Mucosa of stomach (tissue), 1 donor: ENCODE data around the gene THAP3.
A peak's percentile ranks its signal among the peaks of the same experiment; 100 is the strongest.

ENCODE experiments used
- H3K27me3 ChIP-seq: one replicate; pipeline ENCODE4 v1.7.0; 2013; ENCODE audit warnings: mild to moderate bottlenecking, low read length; ENCODE audit not compliant: control insufficient read depth, insufficient read depth
- H3K36me3 ChIP-seq: one replicate; pipeline ENCODE4 v1.7.0; 2013; ENCODE audit warnings: low read length; ENCODE audit not compliant: control insufficient read depth, insufficient read depth
- H3K4me1 ChIP-seq: one replicate; pipeline ENCODE4 v1.7.0; 2013; ENCODE audit warnings: mild to moderate bottlenecking, low read length; ENCODE audit not compliant: control insufficient read depth, insufficient read depth
- H3K4me3 ChIP-seq: one replicate; pipeline ENCODE4 v1.7.0; 2013; ENCODE audit warnings: low read length
- H3K9ac ChIP-seq: one replicate; pipeline ENCODE4 v1.7.0; 2013; ENCODE audit warnings: mild to moderate bottlenecking, low read length, moderate library complexity
- H3K9me3 ChIP-seq: one replicate; pipeline ENCODE4 v1.7.0; 2013; ENCODE audit warnings: mild to moderate bottlenecking, low read length, moderate library complexity; ENCODE audit not compliant: control insufficient read depth
- donor health status: Pancreatic carcinoma.

The THAP3 gene

GRCh38 chr1:6622396-6623152, 2.1 kb upstream of the THAP3 start:
- H3K9ac ChIP-seq, result no peak overlapping the region
- H3K36me3 ChIP-seq, result no peaks in the 10 kb centered on the region
- H3K4me1 ChIP-seq, result peaks cover 14% of the 10 kb centered on the region
- no peak overlapping the region for H3K4me3 ChIP-seq
- no peaks in the 10 kb centered on the region for H3K27me3 ChIP-seq
- H3K9me3 ChIP-seq, result no peaks in the 10 kb centered on the region

- no peak overlapping the region for H3K9ac ChIP-seq
- H3K27me3 ChIP-seq, result no peaks in the 10 kb centered on the region
- no peaks in the 10 kb centered on the region for H3K9me3 ChIP-seq
- peaks cover 14% of the 10 kb centered on the region for H3K4me1 ChIP-seq
- H3K36me3 ChIP-seq, result peaks cover 8% of the 10 kb centered on the region
- no peak overlapping the region for H3K4me3 ChIP-seq
Observed at GRCh38 chr1:6623269-6623965, 1.3 kb upstream of the THAP3 start.

GRCh38 chr1:6625584-6626149, 999 bp downstream of the THAP3 start:
- Histone ChIP-seq H3K4me1 (peaks cover 14% of the 10 kb centered on the region), H3K27me3 (no peaks in the 10 kb centered on the region), H3K36me3 (peaks cover 9% of the 10 kb centered on the region), H3K4me3 (peak overlapping the region; percentile 15), H3K9ac (peak overlapping the region; percentile 62), H3K9me3 (no peaks in the 10 kb centered on the region)

GRCh38 chr1:6627031-6627430, 2.4 kb downstream of the THAP3 start:
- Histone ChIP-seq H3K9ac (no peak overlapping the region), H3K4me3 (no peak overlapping the region), H3K4me1 (peaks cover 14% of the 10 kb centered on the region), H3K27me3 (no peaks in the 10 kb centered on the region), H3K36me3 (peaks cover 9% of the 10 kb centered on the region), H3K9me3 (no peaks in the 10 kb centered on the region)

GRCh38 chr1:6627841-6628545, 3.3 kb downstream of the THAP3 start:
- H3K9ac ChIP-seq, result no peak overlapping the region
- H3K36me3 ChIP-seq, result peaks cover 9% of the 10 kb centered on the region
- no peak overlapping the region for H3K4me3 ChIP-seq
- no peaks in the 10 kb centered on the region for H3K9me3 ChIP-seq
- H3K27me3 ChIP-seq, result no peaks in the 10 kb centered on the region
- H3K4me1 ChIP-seq, result peaks cover 14% of the 10 kb centered on the region

GRCh38 chr1:6628971-6629479, 4.4 kb downstream of the THAP3 start:
- H3K4me3 ChIP-seq, result no peak overlapping the region
- no peaks in the 10 kb centered on the region for H3K27me3 ChIP-seq
- H3K36me3 ChIP-seq, result peaks cover 9% of the 10 kb centered on the region
- peaks cover 14% of the 10 kb centered on the region for H3K4me1 ChIP-seq
- no peak overlapping the region for H3K9ac ChIP-seq
- no peaks in the 10 kb centered on the region for H3K9me3 ChIP-seq

- no peak overlapping the region for H3K4me3 ChIP-seq
- H3K9me3 ChIP-seq, result no peaks in the 10 kb centered on the region
- H3K27me3 ChIP-seq, result no peaks in the 10 kb centered on the region
- H3K4me1 ChIP-seq, result peaks cover 7% of the 10 kb centered on the region
- H3K36me3 ChIP-seq, result peaks cover 9% of the 10 kb centered on the region
- no peak overlapping the region for H3K9ac ChIP-seq
Observed at GRCh38 chr1:6630027-6630426, 5.4 kb downstream of the THAP3 start.

- Histone ChIP-seq H3K27me3 (no peaks in the 10 kb centered on the region), H3K4me3 (no peak overlapping the region), H3K4me1 (peaks cover 5% of the 10 kb centered on the region), H3K36me3 (peaks cover 9% of the 10 kb centered on the region), H3K9ac (no peak overlapping the region), H3K9me3 (no peaks in the 10 kb centered on the region)
Observed at GRCh38 chr1:6631058-6631457, 6.4 kb downstream of the THAP3 start.

GRCh38 chr1:6632588-6633514, 8.2 kb downstream of the THAP3 start:
- H3K27me3 ChIP-seq, result no peaks in the 10 kb centered on the region
- no peaks in the 10 kb centered on the region for H3K9me3 ChIP-seq
- no peaks in the 10 kb centered on the region for H3K4me1 ChIP-seq
- H3K36me3 ChIP-seq, result peaks cover 11% of the 10 kb centered on the region
- H3K4me3 ChIP-seq, result no peak overlapping the region
- H3K9ac ChIP-seq, result no peak overlapping the region

- Histone ChIP-seq H3K36me3 (peaks cover 4% of the 10 kb centered on the region), H3K27me3 (no peaks in the 10 kb centered on the region), H3K4me3 (no peak overlapping the region), H3K9me3 (no peaks in the 10 kb centered on the region), H3K9ac (no peak overlapping the region), H3K4me1 (no peaks in the 10 kb centered on the region)
Observed at GRCh38 chr1:6634371-6635052, 9.8 kb downstream of the THAP3 start.
